NCI-H460 (cell line): ENCODE data around the gene BCL2L1. TPM values are rescaled to one million over a fixed set of nuclear protein-coding genes. Genes with fewer than 3 reads are reported as not detected.
"Not testable (repeated sequence)": the region's sequence is repeated elsewhere in the genome, so short reads cannot be mapped to it uniquely, and the experiment has no call there.

Experiments used
- DNase-seq: peaks from one replicate; pipeline ENCODE4 v3.0.0-alpha.2; 2016; ENCODE audit warnings: low read depth; ENCODE audit errors: extremely low read depth
- polyA plus RNA-seq: library from polyadenylated mRNA; depleted of rRNA; stranded (reverse); fragments of >200 nt; gene quantifications from 2 replicates; pipeline ENCODE4 v1.2.3, GENCODE V29; 2014; cell fraction: nucleus; rRNA removed
- total RNA-seq: library from RNA; depleted of rRNA; stranded (reverse); fragments of >200 nt; shearing (Covaris generic); gene quantifications from 2 replicates; pipeline ENCODE4 v1.2.3, GENCODE V29; 2014; rRNA removed

BCL2L1 gene
- 90.6 and 96.1 TPM in 2 replicates for total RNA-seq
- 33.5 and 38.9 TPM in 2 replicates for polyA plus RNA-seq

DNA sequence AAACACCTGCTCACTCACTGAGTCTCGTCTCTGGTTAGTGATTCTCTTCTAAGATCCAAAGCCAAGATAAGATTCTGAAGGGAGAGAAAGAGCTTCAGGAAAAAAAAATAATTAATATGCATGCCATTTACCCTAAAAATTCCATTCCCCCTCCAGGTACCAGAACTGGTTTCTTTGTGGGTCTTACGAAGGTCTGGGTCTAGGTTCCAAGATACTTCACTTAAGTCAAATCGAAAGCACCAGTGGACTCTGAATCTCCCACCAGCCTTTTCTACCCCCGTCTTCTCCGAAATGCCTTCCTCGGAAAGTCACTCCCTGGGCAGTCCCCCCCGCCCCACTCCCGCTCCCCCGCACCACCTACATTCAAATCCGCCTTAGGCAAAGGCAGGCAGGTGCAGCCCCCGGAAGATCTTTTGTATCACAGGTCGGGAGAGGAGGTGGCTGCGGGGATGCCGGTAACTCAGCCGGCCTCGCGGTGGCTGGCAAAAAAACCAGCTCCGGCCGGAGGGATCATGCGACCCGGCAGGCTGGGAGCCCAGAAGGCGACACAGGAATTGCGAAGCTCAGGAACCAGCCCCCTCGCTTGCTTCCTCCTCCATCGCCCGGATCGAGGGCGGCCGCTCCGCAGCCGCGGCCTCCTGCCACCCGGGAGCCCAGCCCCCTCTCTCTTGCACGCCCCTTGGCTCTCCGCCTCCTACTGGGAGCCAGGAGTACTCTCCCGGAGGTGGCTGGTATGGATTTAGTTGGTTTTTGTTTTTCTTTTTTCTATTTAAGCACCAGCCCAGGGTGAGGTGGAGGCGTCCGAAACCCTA lies at the start of gene BCL2L1:
Gene BCL2L1 (minus strand): TSS at position 612 of the 812 bp plus-strand sequence. CDS start 650 bp downstream, outside the sequence.
- DNase-seq, result peak; percentile 75

GRCh38 chr20:31770243-31770642 lies 47.6 kb upstream of the BCL2L1 start:
- no peak for DNase-seq

GRCh38 chr20:31769681-31770080 lies 47.0 kb upstream of the BCL2L1 start:
- no peak for DNase-seq

GRCh38 chr20:31767805-31768204 lies 45.1 kb upstream of the BCL2L1 start:
- DNase-seq, result no peak

GRCh38 chr20:31764641-31765305 lies 42.1 kb upstream of the BCL2L1 start:
- DNase-seq, result no peak

DNA sequence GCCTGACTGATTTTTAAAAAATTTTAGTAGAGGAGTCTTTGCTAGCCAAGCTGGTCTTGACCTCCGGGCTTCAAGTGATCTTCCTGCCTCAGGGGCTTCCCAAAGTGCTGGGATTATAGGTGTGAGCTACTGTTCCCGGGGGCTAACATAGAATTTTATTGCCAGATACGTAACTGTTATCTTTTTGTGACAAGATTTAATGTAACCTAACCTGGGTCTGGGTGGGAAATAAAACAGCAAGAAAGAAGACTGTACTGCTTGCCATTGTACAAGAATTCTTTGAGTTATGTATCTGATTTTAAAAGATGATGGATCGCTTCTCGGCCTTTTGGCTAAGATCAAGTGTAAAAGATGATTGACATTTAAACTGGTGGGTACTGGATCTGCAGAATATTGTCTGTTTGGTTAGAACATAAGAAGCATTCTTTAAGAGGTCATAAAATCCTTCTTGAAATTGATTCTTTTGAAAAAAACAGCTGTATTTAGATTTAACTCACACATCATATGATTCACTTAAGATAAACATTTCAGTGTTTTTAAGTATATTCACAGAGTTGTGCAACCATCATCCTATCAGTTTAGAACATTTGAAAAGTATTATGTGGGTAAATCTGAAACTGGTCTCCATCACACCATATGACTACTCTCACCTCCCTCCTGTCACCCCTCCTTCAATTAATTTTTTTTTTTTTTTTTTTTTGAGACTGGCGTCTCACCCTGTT lies 38.0 kb upstream of the BCL2L1 start:
- DNase-seq, result no peak

GRCh38 chr20:31759836-31760518 lies 37.3 kb upstream of the BCL2L1 start:
- DNase-seq, result no peak

GRCh38 chr20:31758991-31759390 lies 36.3 kb upstream of the BCL2L1 start:
- DNase-seq, result no peak

- DNase-seq, result no peak
These were observed 35.9 kb upstream of the BCL2L1 start for GRCh38 chr20:31758521-31758920.

- no peak for DNase-seq
These were observed 34.6 kb upstream of the BCL2L1 start for GRCh38 chr20:31757254-31757653.

GRCh38 chr20:31751126-31751525 lies 28.5 kb upstream of the BCL2L1 start:
- no peak for DNase-seq

- DNase-seq, result no peak
These were observed 26.6 kb upstream of the BCL2L1 start for GRCh38 chr20:31749223-31749622.

- no peak for DNase-seq
These were observed 25.0 kb upstream of the BCL2L1 start for GRCh38 chr20:31747640-31748039.

DNA sequence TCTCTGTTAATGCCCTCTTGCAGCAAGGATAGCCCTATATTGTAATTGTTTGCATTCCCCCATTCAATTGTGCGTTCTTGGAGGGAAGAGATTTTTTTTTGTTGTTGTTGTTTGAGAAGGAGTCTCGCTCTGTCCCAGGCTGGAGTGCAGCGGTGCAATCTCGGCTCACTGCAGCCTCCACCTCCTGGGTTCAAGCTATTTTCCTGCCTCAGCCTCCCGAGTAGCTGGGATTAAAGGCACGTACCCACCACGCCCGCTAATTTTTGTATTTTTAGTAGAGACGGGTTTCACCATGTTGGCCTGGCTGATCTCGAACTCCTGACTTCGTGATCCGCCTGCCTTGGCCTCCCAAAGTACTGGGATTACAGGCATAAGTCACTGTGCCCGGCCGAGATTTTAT lies 24.4 kb upstream of the BCL2L1 start:
- not testable (repeated sequence) for DNase-seq

DNA sequence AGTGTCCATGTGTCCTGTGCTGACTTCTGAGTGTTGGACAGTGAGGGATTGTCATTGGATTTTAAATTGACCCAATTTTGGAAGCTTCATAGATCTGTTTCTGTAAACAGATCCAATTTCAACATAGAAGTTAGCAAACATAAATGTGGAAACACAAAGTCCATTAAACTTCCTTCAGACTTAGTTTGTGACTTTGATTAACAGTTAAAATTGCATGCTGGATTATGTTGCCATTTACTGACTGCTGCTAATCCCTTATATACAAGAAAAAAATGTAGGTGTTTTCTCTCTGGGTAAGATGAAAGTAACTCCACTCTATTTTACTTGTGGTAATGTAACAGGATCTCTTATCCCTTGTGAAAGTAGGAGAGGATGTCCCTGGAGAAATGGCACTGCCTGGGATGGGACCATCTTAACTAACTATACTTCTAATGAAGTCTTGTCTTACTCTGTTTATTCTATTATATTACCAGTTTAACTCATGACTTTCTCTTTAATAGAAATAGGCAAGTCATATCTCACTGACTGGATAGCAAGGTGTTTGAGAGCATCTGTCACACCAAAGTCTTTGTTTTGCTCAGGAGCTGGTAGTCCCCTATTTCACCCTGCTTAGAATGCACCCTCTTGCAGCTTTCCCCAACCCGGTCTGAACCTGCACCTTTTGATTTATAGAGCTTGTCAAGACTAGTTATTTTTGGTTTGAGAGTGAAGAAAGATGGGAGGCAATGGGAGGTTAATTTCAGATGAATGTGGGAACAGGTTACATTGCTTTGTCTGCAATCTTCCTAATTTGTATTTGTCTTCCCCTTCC lies 23.6 kb upstream of the BCL2L1 start:
- DNase-seq, result no peak

DNA sequence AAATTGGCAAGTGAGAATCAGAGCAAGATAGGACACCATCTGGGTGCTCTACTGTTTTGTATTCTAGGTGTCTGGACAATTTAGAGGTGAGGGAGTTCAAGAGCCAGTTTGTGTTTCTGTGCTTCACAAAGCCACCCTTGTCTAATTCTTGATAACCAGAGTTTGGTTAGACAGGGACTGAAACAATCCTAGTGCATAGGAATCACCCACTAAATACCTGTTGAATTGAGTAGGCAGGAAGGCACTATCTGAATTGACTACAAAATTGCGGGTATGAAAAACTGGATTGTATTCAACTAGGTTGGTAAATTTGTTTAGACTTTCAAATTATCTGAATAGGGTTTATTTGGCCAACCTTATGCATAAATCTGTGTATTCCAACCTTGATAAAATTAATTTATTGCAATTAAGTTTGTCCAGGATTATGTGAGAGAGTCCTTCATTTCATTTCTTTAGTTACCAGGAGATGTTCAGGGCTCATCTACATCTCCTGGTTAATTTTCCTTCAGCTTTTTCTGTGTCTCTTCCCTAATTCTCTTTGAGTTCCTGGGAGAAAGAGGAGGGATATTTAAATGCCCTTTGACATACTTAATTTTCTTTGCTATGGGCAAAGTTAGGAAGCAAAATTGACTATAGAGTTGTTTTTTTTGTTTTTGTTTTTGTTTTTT lies 18.1 kb upstream of the BCL2L1 start:
- DNase-seq, result no peak

GRCh38 chr20:31740208-31740607 lies 17.5 kb upstream of the BCL2L1 start:
- DNase-seq, result no peak

DNA sequence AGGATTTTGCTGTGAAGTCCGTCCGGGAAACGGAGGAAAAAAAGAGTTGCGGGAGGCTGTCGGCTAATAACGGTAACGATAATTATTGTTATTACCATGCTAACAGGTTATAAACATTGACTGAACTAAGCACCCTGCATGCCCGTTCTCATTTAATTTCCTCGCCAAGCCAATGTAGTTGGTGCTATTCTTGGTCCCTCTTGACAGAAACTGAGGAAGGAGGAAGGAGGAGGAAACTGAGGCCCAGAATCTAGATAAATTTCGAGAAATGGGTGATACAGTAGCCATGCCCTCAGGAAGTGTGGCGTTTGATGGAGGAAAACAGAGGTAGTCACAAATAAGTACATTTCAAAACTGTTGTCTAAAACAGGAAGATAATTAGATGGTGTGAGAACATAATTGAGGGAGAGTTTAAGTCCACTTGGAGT lies 16.9 kb upstream of the BCL2L1 start:
- no peak for DNase-seq
